Measurements from ENCODE around the gene CKAP2L.

Gene CKAP2L

DNA sequence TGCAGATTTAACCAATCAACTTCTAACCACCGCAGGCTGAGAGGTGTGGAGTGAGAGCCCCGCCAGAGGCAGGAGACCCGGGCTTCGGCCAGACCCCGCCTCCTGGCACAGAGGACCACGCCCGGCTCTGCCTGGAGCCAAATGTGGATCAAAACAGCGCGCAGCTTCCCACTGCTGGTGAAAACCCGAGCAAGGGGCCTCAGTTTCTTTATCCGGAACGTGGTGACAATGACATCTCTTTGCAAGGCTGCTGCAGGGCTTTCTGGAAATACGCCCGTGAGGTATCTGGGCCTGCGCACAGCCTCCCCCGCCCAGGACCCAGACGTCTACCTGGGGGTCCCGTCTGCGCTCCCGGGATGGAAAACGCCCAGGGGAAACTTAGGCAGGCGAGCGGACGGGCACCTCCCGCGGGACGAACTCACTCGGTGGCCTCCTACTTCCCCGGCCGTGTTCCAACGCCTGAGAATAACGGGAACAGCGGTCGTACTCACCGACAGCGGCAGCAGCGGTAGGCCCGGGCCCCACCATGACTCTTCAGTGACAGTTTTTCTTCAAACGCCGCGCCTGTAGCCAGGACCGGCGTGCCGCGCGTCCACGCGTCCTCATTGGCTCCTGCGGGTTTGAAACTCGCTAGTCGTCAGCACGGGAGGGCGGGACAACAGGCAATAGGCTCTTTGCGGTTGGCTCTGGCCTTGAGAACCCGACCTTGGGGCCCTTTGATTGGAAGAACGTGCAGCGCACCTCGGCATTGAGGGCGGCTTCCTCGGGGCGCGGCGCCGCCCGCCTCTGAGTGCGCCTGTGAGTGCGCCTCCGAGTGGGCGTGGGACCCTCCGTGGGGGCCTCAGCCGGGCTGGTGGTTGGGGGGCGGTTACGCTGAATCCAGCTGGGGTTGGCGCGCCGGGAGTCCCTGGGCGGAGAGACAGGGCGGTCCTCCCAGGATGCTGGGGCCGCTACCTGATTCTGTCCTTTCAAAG is at the start of gene CKAP2L:
Gene CKAP2L, minus strand, starts transcription at position 539 of the 974 bp plus-strand sequence. Its CDS starts 11 bp downstream, at position 528.
- DNase-seq (ENCODE audit: low read depth in 1 of 2, low spot score in 1 of 2): peak; percentile 90 to 92

- no peak for DNase-seq (ENCODE audit: low read depth in 1 of 2, low spot score in 1 of 2)
Measured at GRCh38 chr2:112813280-112813966, 49.0 kb upstream of the CKAP2L start.

GRCh38 chr2:112812318-112813267 is 48.2 kb upstream of the CKAP2L start:
- DNase-seq (ENCODE audit: low read depth in 1 of 2, low spot score in 1 of 2): no peak

DNA sequence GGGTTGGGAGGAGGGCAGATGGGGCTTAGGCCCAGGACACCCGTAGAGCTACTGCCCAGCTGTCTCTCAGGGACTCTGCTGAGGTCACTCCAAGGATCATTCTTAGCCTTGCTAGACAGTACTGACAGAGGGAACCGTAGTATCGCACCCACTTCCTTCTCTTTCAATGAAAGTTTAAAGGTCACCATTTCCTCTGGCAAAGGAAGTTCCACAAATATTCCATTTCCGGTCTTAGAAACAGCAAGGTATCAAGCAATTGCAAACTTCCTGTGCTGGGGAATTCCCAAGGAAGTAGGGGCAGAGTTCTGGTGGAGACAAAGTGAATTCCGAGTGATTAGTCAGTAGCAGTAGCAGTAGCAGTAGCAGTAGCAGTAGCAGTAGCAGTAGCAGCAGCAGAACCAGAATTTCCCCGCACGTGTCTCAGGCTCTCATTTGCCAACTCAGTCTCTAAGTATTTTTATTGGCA is 47.5 kb upstream of the CKAP2L start:
- DNase-seq (ENCODE audit: low read depth in 1 of 2, low spot score in 1 of 2): no peak

DNA sequence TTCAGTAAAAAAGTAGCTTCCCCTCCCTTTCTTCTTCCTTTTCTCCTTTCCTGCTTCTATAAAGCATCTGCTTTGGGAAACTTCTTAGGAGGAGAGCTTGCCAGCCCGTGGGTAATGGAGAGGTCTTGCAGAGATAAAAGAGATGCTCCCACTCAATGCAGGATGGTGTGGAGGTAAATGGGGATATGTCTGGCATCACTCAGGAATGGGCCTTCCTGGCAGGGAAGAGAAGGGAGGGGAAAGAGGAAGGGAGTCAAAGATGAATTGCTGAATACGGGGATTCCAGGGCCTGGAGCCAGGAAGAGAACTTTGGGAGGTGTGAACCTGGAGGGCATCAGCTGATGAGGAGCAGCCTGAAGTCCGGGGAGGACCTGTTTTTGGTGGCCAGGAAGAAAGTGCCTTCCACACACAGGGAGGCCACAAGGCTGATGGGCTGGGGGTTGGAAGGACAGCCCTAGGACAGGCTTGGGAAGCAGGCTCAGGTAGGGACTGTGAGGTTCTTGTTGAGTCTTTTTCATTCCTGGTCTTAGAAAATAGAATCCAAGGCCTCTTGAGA is 46.9 kb upstream of the CKAP2L start:
- DNase-seq (ENCODE audit: low read depth in 1 of 2, low spot score in 1 of 2): no peak

DNA sequence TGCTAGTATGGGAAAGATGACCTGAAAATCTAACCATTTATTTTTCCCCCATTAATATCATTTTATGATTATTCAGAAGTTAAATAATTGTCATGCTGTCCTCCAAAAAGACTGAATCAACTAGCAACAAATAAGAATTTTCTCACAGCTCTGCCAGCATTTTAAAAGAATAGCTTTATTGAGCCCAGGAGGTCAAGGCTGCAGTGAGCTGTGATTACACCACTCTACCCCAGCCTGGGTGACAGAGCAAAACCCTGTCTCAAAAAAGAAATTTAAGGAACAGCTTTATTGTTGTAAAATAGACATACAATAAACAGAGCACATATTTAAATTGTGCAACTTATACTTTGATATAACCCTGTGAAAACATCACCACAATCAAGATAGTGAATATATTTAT is 44.7 kb upstream of the CKAP2L start:
- no peak for DNase-seq (ENCODE audit: low read depth in 1 of 2, low spot score in 1 of 2)

- no peak for DNase-seq (ENCODE audit: low read depth in 1 of 2, low spot score in 1 of 2)
Measured at GRCh38 chr2:112807233-112807807, 42.9 kb upstream of the CKAP2L start.

DNA sequence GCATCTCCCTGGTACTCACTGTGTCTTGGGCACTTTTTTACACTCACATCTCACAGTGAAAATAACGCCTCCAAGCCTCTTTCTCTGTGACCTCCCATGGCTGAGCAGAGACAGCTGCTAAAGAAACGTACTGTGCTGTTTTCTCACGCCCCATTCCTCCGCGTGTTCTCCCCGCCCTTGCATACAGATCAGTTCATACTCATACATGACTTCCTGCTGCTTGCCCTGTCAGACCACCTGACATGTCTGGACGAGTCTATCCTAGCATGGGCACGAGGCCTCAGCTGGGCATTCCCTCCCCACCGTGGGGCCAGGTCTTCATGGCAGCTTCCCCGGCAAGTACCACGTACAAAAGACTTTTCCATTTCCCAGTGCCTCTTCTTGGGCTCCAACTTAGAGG is 41.1 kb upstream of the CKAP2L start:
- DNase-seq (ENCODE audit: low read depth in 1 of 2, low spot score in 1 of 2): no peak

- no peak for DNase-seq (ENCODE audit: low read depth in 1 of 2, low spot score in 1 of 2)
Measured at GRCh38 chr2:112803691-112804521, 39.5 kb upstream of the CKAP2L start.

DNA sequence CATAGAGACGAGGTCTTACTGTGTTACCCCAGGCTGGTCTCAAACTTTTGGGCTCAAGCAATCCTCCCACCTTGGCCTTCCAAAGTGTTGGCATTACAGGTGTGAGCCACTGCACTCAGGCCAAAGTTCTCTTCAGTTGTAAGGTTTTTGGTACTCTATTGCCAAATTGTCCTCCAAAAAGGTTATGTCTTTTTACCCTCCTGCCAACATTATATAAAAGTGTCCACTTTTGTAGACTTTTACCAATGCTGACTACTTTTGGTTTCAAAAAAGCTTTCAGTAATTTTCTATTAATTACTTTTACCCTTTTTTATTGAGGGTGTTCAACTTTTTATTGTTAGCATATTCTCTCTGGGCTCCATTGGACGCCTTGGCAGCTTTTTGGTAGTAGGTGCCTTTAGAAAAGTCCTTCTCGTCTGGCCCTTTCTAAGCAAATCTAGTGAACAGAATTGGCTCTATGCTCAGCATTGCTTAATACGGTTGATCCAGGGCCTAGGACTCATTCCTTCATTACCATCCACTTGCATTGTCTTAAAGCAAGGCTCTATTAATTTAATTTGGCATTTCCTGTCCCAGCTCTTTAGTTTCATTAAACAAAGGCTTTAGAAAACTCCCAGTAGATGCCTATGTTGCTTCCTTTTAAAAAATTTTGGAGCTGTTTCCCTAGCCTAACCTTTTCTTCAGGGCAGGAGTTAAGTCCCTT is 36.6 kb upstream of the CKAP2L start:
- DNase-seq (ENCODE audit: low read depth in 1 of 2, low spot score in 1 of 2): no peak

DNA sequence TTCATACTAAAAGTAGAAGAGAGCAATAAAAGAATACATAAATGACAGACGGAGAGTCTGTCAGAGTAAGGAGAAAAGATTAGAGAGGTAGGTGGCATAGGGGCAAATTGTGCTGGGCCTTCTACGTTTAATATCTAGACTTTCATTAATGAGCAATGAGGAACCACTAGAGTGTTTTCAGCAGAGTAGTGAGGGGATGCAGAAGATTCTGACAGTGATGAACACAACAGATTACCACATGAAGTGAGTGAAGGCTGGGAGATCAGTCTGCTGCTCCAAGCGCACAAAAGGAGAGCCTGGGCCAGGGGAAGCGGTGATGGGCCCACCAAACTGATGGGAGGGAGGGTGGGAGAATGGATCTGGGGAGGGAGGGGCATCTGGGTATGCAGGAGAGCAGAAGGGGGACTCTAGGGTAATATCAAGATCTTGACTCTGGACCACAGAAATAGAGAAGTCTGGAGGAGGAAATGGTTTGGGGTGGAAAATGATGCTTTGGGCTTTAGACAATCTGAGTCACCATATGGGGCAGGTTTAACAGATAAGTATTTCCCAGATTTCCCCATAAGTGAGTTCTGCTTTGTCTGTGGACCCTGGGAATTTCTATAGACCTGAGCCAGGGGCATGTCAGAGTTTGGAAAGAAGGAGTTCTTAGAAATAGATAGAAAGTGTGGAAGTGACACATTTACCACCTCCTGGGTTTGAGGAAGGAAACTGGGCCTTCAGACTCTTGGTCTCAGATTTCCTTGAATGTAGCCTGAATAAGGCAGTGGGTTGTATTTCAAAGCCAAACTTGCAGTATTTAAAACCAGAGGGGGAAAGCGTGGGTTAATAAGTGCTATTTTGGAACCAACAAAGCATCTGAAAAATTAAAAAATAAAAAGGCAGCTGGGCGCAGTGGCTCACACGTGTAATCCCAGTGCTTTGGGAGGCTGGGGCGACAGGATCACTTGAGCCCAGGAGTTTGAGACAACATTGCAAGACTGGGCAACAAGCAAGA is 34.9 kb upstream of the CKAP2L start:
- DNase-seq (ENCODE audit: low read depth in 1 of 2, low spot score in 1 of 2): no peak

DNA sequence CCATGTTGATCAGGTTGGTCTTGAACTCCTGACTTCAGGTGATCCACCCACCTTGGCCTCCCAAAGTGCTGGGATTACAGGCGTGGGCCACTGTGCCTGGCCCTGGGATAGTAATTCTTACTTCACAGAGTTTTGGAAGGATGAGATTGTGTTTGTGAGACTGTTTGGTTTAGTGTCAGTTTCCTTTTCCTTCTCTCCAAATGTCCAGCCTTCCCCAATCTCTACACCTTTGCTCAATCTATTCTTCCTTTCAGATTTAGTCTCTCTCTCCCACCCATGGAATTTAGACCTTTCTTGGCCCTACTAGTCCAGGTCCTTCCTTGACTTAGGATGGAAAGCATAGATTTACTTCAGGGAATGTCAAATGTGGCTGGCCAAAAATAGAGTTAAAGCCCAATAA is 32.1 kb upstream of the CKAP2L start:
- DNase-seq (ENCODE audit: low read depth in 1 of 2, low spot score in 1 of 2): no peak

DNA sequence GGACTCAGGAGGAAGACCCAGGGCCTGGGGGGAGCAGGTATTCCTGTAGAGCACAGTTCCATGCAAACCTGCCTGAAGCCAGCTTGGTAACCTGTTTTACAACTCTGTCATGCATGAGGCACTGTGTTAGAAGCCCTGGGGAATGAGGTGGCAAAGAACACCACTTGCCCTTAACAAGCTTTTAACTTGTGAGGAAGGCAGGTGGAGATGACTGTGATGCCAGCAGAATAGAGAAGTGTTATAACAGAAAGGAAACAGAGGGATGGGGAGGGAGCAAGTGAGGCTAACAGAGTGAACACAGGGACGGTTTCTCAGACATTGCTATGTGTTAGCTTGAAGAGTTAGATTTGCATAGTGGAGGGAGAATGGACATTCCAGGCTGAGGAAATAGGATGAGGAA is 31.4 kb upstream of the CKAP2L start:
- no peak for DNase-seq (ENCODE audit: low read depth in 1 of 2, low spot score in 1 of 2)

- no peak for DNase-seq (ENCODE audit: low read depth in 1 of 2, low spot score in 1 of 2)
Measured at GRCh38 chr2:112794841-112795240, 30.4 kb upstream of the CKAP2L start.

DNA sequence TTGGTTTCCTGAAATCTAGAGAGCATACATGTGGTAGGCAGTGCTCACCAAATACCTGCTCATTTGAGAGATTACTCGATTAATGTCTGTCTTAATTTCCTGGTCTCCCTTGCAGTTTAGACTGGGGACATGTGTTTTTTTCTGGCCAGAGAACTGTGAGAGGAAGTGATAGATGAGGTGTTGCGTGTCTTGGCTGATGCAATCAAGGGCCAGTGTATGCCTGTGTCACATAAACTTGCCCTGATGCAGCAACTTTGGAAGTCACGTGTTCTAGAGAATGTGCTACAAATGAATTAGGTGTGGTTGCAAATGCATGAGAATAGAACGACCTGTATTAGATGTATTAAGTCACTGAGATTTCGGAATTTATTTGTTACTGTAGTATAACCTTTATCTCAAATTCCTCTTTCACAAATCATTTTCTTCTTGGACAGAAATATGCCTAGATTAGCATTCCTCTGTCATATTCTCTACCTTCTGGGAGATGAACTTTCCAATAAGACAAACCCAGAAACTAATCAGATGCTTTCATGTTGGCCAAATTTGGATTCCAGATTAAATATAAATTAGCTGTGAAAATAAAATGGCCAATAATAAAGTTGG is 29.8 kb upstream of the CKAP2L start:
- DNase-seq (ENCODE audit: low read depth in 1 of 2, low spot score in 1 of 2): peak in 1 of 2 donors; percentile 4

DNA sequence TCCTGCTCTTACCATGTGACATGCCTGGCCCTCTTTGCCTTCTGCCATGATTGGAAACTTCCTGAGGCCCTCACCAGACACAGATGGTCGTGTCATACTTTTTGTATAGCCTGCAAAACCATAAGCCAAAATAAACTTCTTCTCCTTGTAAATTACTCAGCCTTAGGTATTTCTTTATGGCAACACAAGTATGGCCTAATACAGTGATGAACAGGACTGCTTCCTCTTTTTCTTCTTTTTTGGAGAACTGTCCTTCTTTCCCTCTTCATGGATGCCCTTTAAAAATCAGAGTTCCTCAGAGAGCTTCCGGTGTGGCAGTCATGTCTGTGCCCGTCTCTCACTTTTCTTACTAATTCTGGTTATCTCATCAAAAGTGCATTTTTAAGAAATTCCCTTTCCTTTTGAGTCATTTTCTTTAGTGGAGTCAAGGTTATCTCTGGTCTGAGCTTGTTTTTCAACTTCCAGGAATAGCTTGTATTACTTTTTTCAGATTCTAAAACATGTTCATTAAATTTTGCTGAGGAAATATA is 29.1 kb upstream of the CKAP2L start:
- no peak for DNase-seq (ENCODE audit: low read depth in 1 of 2, low spot score in 1 of 2)

DNA sequence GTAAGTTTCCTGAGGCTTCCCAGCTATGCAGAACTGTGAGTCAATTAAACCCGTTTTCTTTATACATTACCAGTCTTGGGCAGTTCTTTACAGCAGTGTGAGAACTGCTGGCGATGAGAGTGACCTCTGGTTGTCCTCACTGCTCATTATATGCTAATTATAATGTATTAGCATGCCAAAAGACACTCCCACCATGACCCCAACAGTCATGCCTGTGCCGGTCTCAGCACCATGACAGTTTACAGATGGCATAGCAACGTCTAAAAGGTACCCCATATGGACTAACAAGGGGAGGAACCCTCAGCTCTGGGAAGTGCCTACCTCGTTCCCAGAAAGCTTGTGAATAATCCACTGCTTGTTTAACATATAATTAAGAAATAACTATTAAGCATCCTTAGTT is 28.0 kb upstream of the CKAP2L start:
- DNase-seq (ENCODE audit: low read depth in 1 of 2, low spot score in 1 of 2): no peak
